MCF 10A (cell line): Measurements from ENCODE around the gene ADGRG2. TPM values are rescaled to one million over a fixed set of nuclear protein-coding genes. Genes with fewer than 3 reads are reported as not detected.
"Not testable (repeated sequence)": the region's sequence is repeated elsewhere in the genome, so short reads cannot be mapped to it uniquely, and the experiment has no call there.

ENCODE experiments used
- BruUV-seq: library from RNA; stranded (reverse); fragments of 400-500 nt; replicated peaks from 2 replicates; lab custom pipeline; 2021; lab: Mats Ljungman, UMichigan
- CTCF ChIA-PET: fragments of 300-600 bp; sonication (Branson Sonifier 250); formaldehyde crosslinking; extraction: SDS; loops from one replicate; lab custom pipeline; 2021; ENCODE audit warnings: antibody characterized with exemption, inconsistent platforms; lab: Yijun Ruan, JAX
- POLR2A ChIA-PET: fragments of 300-600, 350-650 bp; sonication (Branson Sonifier 250); formaldehyde crosslinking; extraction: SDS; loops from one replicate; lab custom pipeline; 2020; ENCODE audit warnings: antibody characterized with exemption, inconsistent platforms; lab: Yijun Ruan, JAX
- DNase-seq: peaks from one replicate; pipeline ENCODE4 v3.0.0-alpha.2; 2018; ENCODE audit not compliant: unreplicated experiment
- H3K27ac Mint-ChIP-seq: one replicate; pipeline ENCODE4 v1.8.0; 2022; ENCODE audit warnings: mild to moderate bottlenecking, low read depth, mixed read lengths; ENCODE audit not compliant: unreplicated experiment
- H3K27me3 Mint-ChIP-seq: one replicate; pipeline ENCODE4 v1.8.0; 2022; ENCODE audit warnings: mixed read lengths; ENCODE audit not compliant: insufficient read depth, unreplicated experiment
- H3K36me3 Mint-ChIP-seq: one replicate; pipeline ENCODE4 v1.8.0; 2022; ENCODE audit warnings: mild to moderate bottlenecking, moderate library complexity, mixed read lengths; ENCODE audit not compliant: insufficient read depth, unreplicated experiment
- H3K4me1 Mint-ChIP-seq: one replicate; pipeline ENCODE4 v1.8.0; 2022; ENCODE audit warnings: mixed read lengths; ENCODE audit not compliant: insufficient read depth, unreplicated experiment
- H3K4me3 Mint-ChIP-seq: one replicate; pipeline ENCODE4 v1.8.0; 2022; ENCODE audit warnings: mild to moderate bottlenecking, moderate library complexity, mixed read lengths; ENCODE audit not compliant: unreplicated experiment
- H3K9me3 Mint-ChIP-seq: one replicate; pipeline ENCODE4 v1.8.0; 2022; ENCODE audit warnings: mixed read lengths; ENCODE audit not compliant: unreplicated experiment
- intact Hi-C: fragments of 100-400 bp; cut with micrococcal nuclease; formaldehyde crosslinking; loops from 2 replicates; pipeline ENCODE4 v1.14.1; 2022
- total RNA-seq: library from RNA; stranded (reverse); gene quantifications from 2 replicates; pipeline ENCODE4 v1.2.3, GENCODE V29; 2022
- TF ChIP-seq, protein P1 (sequence below): fragments of 200-600 bp; IDR thresholded peaks from one replicate; pipeline ENCODE4 v1.8.0; 2022; ENCODE audit warnings: antibody characterized with exemption, mild to moderate bottlenecking; ENCODE audit not compliant: unreplicated experiment

ADGRG2 gene
- total RNA-seq, 1 experiment from 2014 or later = 6.4 TPM

DNA sequence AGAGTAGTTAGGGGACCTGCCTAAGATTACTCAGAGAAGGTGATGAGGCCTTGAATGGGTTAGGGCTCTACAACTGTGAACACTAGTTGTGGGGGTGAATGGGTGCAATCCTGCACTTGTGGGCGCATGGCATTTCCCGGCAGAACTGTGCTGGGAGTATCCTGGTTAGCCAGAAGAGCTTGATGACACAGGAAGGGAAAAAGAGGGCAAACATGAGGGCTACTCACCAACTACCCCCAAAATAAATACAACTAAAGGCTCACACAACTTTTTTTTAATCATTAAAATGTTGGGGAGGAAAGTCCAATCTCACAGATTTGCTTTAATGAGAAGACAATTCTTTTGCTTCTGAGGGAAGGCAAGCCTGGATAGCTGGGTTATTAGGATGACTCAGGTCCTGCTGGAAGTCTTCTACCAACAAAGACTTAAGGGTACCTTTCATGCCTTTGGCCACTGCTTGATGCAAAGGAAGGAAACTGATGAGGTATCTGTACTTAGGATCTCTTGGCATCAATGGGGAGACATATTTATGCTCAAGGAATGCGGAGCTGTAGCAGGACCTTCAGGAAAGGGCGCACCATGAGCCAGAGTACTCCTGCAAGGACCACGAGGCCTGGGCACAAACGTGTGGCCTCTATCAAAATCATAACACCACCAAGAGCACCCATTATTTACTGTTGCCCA lies 141.0 kb downstream of the ADGRG2 start:
- Mint-ChIP-seq H3K27me3 (no peaks in the 10 kb centered on the region), H3K27ac (no peak overlapping the region), H3K4me3 (no peak overlapping the region), H3K4me1 (no peaks in the 10 kb centered on the region), H3K9me3 (no peaks in the 10 kb centered on the region), H3K36me3 (no peaks in the 10 kb centered on the region)
- POLR2A ChIA-PET = interaction anchor here (2.8 kb wide), 1 partner anchor 14 kb away, joined by 15 read pairs; no protein-coding TSS in a partner anchor
- no TSS peak for BruUV-seq
- TF ChIP-seq, protein P1, sequence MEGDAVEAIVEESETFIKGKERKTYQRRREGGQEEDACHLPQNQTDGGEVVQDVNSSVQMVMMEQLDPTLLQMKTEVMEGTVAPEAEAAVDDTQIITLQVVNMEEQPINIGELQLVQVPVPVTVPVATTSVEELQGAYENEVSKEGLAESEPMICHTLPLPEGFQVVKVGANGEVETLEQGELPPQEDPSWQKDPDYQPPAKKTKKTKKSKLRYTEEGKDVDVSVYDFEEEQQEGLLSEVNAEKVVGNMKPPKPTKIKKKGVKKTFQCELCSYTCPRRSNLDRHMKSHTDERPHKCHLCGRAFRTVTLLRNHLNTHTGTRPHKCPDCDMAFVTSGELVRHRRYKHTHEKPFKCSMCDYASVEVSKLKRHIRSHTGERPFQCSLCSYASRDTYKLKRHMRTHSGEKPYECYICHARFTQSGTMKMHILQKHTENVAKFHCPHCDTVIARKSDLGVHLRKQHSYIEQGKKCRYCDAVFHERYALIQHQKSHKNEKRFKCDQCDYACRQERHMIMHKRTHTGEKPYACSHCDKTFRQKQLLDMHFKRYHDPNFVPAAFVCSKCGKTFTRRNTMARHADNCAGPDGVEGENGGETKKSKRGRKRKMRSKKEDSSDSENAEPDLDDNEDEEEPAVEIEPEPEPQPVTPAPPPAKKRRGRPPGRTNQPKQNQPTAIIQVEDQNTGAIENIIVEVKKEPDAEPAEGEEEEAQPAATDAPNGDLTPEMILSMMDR = no peak
- no peak for DNase-seq
- CTCF ChIA-PET = interaction anchor here (0.6 to 0.9 kb wide), 8 partner anchors 18 to 830 kb away, joined by 3 to 5 read pairs (median 3); no protein-coding TSS in a partner anchor
- intact Hi-C loops = no loop called here

DNA sequence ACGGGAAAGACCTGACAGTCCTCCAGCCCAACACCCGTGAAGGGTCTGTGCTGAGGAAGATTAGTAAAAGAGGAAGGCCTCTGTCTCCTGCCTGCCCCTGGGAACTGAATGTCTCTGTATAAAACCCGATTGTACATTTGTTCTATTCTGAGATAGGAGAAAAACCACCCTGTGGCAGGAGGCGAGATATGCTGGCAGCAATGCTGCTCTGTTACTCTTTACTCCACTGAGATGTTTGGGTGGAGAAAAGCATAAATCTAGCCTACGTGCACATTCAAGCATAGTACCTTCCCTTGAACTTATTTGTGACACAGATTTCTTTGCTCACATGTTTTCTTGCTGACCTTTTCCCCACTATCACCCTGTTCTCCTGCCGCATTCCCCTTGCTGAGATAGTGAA lies 142.0 kb downstream of the ADGRG2 start:
- POLR2A ChIA-PET, H3K4me1 Mint-ChIP-seq, H3K27ac Mint-ChIP-seq, H3K4me3 Mint-ChIP-seq, DNase-seq, BruUV-seq, H3K27me3 Mint-ChIP-seq, H3K36me3 Mint-ChIP-seq, H3K9me3 Mint-ChIP-seq, intact Hi-C loops: not testable (repeated sequence)
- CTCF ChIA-PET = interaction anchor here (0.6 to 0.9 kb wide), 4 partner anchors 17 to 676 kb away, joined by 3 to 5 read pairs (median 4); no protein-coding TSS in a partner anchor

GRCh38 chrX:18974993-18975392 lies 147.3 kb downstream of the ADGRG2 start:
- H3K4me1 Mint-ChIP-seq = peaks cover 6% of the 10 kb centered on the region
- DNase-seq = no peak
- ChIA-PET POLR2A (no interaction called here), CTCF (no interaction called here)
- H3K27ac Mint-ChIP-seq = no peak overlapping the region
- intact Hi-C loops = no loop called here
- TF ChIP-seq, protein P1 = no peak
- H3K27me3 Mint-ChIP-seq = no peaks in the 10 kb centered on the region
- H3K4me3 Mint-ChIP-seq = no peak overlapping the region
- H3K9me3 Mint-ChIP-seq = peaks cover 21% of the 10 kb centered on the region
- no peaks in the 10 kb centered on the region for H3K36me3 Mint-ChIP-seq
- no TSS peak for BruUV-seq

- Mint-ChIP-seq H3K36me3 (no peaks in the 10 kb centered on the region), H3K4me1 (peaks cover 6% of the 10 kb centered on the region), H3K9me3 (peaks cover 21% of the 10 kb centered on the region), H3K27ac (no peak overlapping the region), H3K4me3 (no peak overlapping the region), H3K27me3 (no peaks in the 10 kb centered on the region)
- no TSS peak for BruUV-seq
- CTCF ChIA-PET = interaction anchor here (1.0 kb wide), 1 partner anchor 11 kb away, joined by 3 read pairs; no protein-coding TSS in a partner anchor
- intact Hi-C loops = no loop called here
- TF ChIP-seq, protein P1 = no peak
- no peak for DNase-seq
- POLR2A ChIA-PET = interaction anchor here (0.7 kb wide), 1 partner anchor 1875 kb away, joined by 3 read pairs; no protein-coding TSS in a partner anchor
Measured at GRCh38 chrX:18973527-18974192, 148.6 kb downstream of the ADGRG2 start.
